ENCODE results near the gene RAB26.

Gene RAB26

DNA sequence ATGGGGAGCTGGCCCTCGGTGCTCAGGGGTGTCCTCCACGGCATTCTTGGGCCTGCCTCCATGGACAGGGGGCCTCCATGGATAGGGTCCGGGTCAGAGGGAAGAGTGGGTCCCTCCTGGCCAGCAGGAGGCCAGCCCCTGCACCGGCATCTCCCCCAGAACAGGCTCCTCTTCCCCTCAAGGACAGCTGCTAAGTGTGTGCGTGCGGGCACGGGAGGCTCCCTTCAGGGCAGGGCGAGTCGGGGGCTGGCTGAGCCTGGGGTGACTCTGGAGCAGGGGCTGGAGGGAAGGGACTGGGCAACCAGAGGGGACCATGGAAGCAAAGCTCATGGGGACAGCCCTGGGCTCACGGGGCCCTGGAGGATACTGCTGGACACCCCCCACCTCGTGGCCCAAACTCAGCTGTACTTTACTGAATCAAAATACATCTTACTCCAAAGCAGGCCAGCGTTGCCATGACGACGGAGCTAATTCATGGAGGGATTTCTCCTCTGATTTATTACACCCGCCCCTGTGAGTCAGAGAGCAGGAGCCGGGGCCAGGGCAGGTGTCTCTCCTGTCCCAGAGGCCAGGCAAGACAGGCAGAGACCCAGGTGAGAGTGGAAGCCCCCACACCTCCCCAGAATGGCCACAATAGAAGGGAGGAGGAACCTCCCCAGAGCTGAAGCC, 45.9 kb downstream of the RAB26 start:
- TF ChIP-seq, protein P1, sequence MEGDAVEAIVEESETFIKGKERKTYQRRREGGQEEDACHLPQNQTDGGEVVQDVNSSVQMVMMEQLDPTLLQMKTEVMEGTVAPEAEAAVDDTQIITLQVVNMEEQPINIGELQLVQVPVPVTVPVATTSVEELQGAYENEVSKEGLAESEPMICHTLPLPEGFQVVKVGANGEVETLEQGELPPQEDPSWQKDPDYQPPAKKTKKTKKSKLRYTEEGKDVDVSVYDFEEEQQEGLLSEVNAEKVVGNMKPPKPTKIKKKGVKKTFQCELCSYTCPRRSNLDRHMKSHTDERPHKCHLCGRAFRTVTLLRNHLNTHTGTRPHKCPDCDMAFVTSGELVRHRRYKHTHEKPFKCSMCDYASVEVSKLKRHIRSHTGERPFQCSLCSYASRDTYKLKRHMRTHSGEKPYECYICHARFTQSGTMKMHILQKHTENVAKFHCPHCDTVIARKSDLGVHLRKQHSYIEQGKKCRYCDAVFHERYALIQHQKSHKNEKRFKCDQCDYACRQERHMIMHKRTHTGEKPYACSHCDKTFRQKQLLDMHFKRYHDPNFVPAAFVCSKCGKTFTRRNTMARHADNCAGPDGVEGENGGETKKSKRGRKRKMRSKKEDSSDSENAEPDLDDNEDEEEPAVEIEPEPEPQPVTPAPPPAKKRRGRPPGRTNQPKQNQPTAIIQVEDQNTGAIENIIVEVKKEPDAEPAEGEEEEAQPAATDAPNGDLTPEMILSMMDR (IDR thresholded peaks at IDR 0.05; ENCODE audit: insufficient read depth, missing control alignments): no peak
- no peak for FAIRE-seq
- DNase-seq (ENCODE audit: insufficient read length, low spot score): no peak

DNA sequence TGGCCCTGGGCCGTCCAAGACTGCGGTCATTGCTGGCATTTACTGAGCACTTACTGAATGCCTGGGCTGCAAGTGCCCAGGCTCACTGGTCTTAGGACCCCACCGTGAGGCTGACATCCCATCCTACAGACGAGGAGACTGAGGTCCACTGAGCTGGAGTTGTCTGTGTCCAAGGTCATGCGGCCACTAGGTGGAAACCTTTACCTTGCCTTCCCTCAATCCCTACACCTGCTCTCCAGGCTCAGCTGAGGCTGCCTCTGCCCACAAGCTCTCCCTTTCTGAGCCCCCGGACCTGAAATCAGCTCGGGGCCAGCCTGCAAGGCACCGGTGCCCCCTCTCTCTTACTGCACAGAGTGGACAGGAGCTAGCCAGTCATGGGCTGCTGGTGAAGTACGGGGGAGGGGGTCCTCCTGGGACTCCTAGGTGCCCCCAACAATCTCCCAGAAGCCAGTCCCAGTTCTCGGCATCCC, 46.5 kb downstream of the RAB26 start:
- no peak for FAIRE-seq

DNA sequence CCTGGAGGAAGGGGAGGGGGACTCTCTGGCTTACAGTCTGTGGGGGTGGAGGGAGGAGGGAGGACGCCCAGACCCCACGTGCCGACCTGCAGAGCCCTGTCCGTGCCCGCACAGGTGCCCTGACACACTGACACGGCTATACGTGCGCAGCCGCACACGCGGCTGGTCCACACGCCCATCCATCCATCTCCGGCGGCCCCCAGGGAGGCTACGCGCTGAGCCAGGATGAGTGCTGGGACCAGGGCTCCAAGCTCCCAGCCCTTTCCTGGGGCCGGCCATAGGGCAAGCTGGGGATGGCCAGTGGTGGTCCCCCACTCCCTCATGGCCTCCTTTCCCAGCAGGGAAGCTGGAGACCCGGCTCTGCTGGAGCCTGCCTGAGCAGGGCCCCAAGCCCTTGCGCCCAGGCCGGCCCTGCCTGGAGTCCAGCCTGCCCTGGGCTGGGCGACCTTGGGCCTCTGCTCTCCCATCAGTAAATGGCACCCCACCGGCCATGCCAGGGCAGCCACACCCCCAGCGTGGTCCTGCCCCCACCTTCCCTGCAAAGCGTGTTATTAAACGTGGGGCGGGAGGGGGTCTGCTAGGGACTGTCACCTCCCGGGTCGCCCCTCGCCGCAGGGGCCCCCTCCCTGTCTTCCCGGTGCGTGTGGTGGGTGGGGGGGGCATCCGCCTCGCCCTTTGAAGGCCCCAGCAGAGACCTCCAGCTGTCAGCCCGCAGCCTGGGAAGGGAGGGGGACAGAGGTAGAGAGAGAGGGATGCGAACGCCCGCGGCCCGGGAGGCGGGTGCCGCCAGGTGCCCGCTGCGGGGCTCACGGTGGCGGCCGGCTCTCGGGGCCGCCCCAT, 47.1 kb downstream of the RAB26 start:
- TF ChIP-seq, protein P1 (IDR thresholded peaks at IDR 0.05; ENCODE audit: insufficient read depth, missing control alignments): no peak
- FAIRE-seq (no peak), DNase-seq (ENCODE audit: insufficient read length, low spot score) (no peak)

More for the DNA sequence above, 46.5 kb downstream of the RAB26 start:
- peak; percentile 75 for DNase-seq (ENCODE audit: insufficient read length, low spot score)
- TF ChIP-seq, protein P1 (IDR thresholded peaks at IDR 0.05; ENCODE audit: insufficient read depth, missing control alignments): peak; percentile 48

DNA sequence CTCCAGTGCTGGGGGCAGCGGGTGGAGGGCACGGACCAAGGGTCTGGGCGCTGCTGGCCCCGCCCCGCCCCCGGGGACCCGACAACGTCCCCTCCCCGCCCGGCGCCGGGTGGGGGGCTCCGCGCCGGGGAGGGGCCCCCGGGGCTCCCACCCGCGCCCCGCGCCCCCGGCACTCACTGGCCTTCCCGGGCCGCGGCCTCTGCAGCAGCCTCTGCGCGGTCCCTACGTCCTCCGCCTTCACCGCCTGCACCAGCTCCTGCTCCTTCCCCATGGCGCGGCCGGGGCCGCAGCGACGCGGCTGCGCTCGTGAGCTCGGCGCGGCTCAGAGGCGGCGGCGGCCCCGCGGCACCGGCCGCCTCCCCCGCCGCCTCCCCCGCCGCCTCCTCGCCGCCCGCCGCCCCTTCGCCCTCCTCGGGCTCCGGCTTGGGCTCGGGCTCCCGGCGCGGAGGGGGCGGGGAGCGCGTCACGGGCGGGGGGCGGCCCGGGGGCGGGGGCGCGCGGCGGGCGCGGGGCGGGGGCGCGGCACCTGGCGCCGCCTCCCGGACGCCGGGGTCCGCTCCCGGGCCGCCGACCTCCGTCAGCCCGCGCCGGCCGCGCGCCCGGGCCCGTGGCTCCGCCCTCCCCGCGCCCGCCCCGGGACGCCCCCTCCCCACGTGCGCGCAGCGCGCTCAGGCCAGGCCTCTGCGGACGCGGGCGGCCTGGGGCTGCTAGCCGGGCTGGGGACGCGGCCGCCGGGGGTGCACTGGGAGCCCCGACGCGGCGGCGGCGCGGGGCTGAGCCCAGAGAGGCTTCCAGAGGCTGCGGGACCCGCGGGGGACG, 47.9 kb downstream of the RAB26 start, which contains the start of gene CASKIN1:
TSS of gene CASKIN1 (minus strand) at position 444 of the 819 bp plus-strand sequence. CDS start at position 271, 173 bp downstream.
- TF ChIP-seq, protein P1 (IDR thresholded peaks at IDR 0.05; ENCODE audit: insufficient read depth, missing control alignments): no peak
- no peak for FAIRE-seq
- DNase-seq (ENCODE audit: insufficient read length, low spot score): peak; percentile 53

DNA sequence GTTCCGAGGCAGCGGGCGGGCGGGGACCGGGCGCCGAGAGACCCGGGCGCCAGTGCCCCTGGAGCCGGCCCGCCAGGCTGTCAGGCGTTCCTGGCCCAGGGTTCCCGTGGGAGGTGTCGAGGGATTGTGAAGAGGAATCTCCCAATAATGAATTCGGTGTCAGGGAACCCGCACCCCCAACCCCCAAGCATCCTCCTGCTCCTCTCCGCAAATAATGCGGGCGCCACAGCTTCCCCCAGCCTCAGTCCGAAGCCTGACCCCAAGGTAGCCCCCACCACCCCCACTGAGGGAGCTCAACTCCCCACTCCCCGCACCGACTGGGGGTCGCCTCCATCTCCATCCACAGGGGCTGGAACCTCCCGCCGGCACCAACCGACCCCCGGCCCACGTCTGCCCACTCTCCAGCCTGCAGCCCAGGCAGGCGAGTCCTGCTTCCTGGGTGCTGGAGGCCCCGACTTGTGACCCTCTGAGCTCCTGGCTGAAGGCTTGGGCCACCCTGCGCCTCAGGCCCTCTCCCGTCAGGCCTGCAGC, 48.6 kb downstream of the RAB26 start:
- DNase-seq (ENCODE audit: insufficient read length, low spot score) (no peak), FAIRE-seq (no peak)
- TF ChIP-seq, protein P1 (IDR thresholded peaks at IDR 0.05; ENCODE audit: insufficient read depth, missing control alignments): no peak

DNA sequence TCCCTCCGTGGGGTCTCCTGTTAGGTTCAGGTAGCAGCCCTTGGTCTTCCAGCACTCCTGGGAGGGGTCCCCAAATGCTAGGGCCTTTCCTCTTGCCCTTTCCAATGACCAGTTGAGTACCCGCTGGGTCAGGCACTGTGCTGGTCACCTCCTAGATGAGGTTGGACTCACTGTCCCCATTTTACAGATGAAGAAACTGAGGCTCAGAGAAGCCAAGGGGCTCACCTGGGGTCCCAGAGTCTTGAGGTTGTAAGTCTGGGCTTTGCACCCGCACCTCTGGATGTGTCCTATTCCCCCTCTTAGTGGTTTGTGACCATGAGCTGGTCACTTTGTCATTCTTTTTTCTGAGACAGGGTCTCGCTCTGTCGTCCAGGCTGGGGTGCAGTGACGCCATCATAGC, 49.3 kb downstream of the RAB26 start:
- FAIRE-seq (no peak), DNase-seq (ENCODE audit: insufficient read length, low spot score) (no peak)
- TF ChIP-seq, protein P1 (IDR thresholded peaks at IDR 0.05; ENCODE audit: insufficient read depth, missing control alignments): no peak

All from D721Med (cell line).